ENCODE measurements around the gene OR51M1. TPM values are rescaled to one million over a fixed set of nuclear protein-coding genes. Genes with fewer than 3 reads are reported as not detected.

Gene OR51M1
- total and polyA plus RNA-seq, 9 of the 15 experiments (the other 6 are each of a cell fraction or from before 2014, with no cell fraction given) = 0.01 to 0.18 (median 0.04) TPM; not detected in 6

- no peak for TF ChIP-seq ZNF639 (CRISPR knock-in tag; conservative IDR thresholded peaks at IDR 0.05 in 1 of 2, IDR thresholded peaks at IDR 0.05 in 1 of 2)
- peak; percentile 41; the same call in 1 of the 2 replicates for TF ChIP-seq SMAD4 (CRISPR knock-in tag; conservative IDR thresholded peaks at IDR 0.05)
- no peak for TF ChIP-seq HNRNPH1 (optimal IDR thresholded peaks at IDR 0.05; ENCODE audit: low read depth, low read length)
- peak; percentile 41 for TF ChIP-seq TAL1 (IDR thresholded peaks at IDR 0.05)
- peak; percentile 72 for TF ChIP-seq TCF3 (CRISPR knock-in tag; IDR thresholded peaks at IDR 0.05)
- peak; percentile 19; the same call in 1 of the 2 replicates for TF ChIP-seq PML (IDR thresholded peaks at IDR 0.05; ENCODE audit: low read length)
- 0 out of 2 replicates have a peak, but pooled peaks have one; percentile 16 for TF ChIP-seq MECOM (CRISPR knock-in tag; IDR thresholded peaks at IDR 0.05)
- TF ChIP-seq ZNF778 (CRISPR knock-in tag; IDR thresholded peaks at IDR 0.05) = no peak
- no peak for TF ChIP-seq HBP1 (CRISPR knock-in tag; IDR thresholded peaks at IDR 0.05)
- TF ChIP-seq ZFPM2 (CRISPR knock-in tag; IDR thresholded peaks at IDR 0.05) = no peak
These were observed 48.4 kb upstream of the OR51M1 start (continued) for GRCh38 chr11:5335170-5335569.

Measured in K562 (cell line).